MM.1S (cell line): ENCODE measurements around the gene HOXC10.

Source experiments
- DNase-seq: peaks from one replicate; pipeline ENCODE4 v3.0.0-alpha.2; 2015
- H2AFZ ChIP-seq: fragments of 300-600 bp; sonication (generic); 2 replicates; pipeline ENCODE4 v1.6.0; 2016; ENCODE audit warnings: antibody characterized with exemption, low read length
- H3F3A ChIP-seq: fragments of 300-600 bp; sonication (generic); 2 replicates; pipeline ENCODE4 v1.6.1; 2016; ENCODE audit warnings: mild to moderate bottlenecking, antibody characterized with exemption, low read length, moderate library complexity, mixed read lengths; ENCODE audit not compliant: insufficient read depth
- H3K27ac ChIP-seq: fragments of 300-600 bp; sonication (generic); 2 replicates; pipeline ENCODE4 v1.5.1; 2016; ENCODE audit warnings: mild to moderate bottlenecking, low read length
- H3K27me3 ChIP-seq: fragments of 300-600 bp; sonication (generic); replicated peaks from 2 replicates; pipeline ENCODE4 v1.6.0; 2016; ENCODE audit warnings: low read length; ENCODE audit not compliant: insufficient read depth
- H3K36me3 ChIP-seq: fragments of 300-600 bp; sonication (generic); replicated peaks from 2 replicates; pipeline ENCODE4 v1.6.1; 2016; ENCODE audit warnings: mild to moderate bottlenecking, low read length, mixed read lengths; ENCODE audit not compliant: insufficient read depth
- H3K4me1 ChIP-seq: fragments of 300-600 bp; sonication (generic); 2 replicates; pipeline ENCODE4 v1.6.1; 2016; ENCODE audit warnings: low read length, mixed read lengths
- H3K4me2 ChIP-seq: fragments of 300-600 bp; sonication (generic); 2 replicates; pipeline ENCODE4 v1.6.0; 2016; ENCODE audit warnings: low read depth, low read length
- H3K4me3 ChIP-seq: fragments of 300-600 bp; sonication (generic); 2 replicates; pipeline ENCODE4 v1.5.1; 2016; ENCODE audit warnings: low read length, mixed read lengths
- H3K79me2 ChIP-seq: fragments of 300-600 bp; sonication (generic); 2 replicates; pipeline ENCODE4 v1.6.1; 2016; ENCODE audit warnings: mixed run types, low read length, mixed read lengths
- H3K9ac ChIP-seq: fragments of 300-600 bp; sonication (generic); 2 replicates; pipeline ENCODE4 v1.6.1; 2016; ENCODE audit warnings: low read length, mixed read lengths
- H3K9me2 ChIP-seq: fragments of 300-600 bp; sonication (generic); replicated peaks from 2 replicates; pipeline ENCODE4 v1.6.1; 2016; ENCODE audit warnings: mild to moderate bottlenecking, low read length, mixed read lengths; ENCODE audit not compliant: insufficient read depth
- H3K9me3 ChIP-seq: fragments of 300-600 bp; sonication (generic); replicated peaks from 2 replicates; pipeline ENCODE4 v1.6.1; 2016; ENCODE audit warnings: mild to moderate bottlenecking, low read length, mixed read lengths; ENCODE audit not compliant: insufficient read depth
- H4K20me1 ChIP-seq: fragments of 300-600 bp; sonication (generic); 2 replicates; pipeline ENCODE4 v1.6.1; 2016; ENCODE audit warnings: mild to moderate bottlenecking, low read length, moderate library complexity, mixed read lengths; ENCODE audit not compliant: insufficient read depth
- CTCF ChIP-seq: fragments of 300-600 bp; sonication (generic); IDR thresholded peaks from 2 replicates; pipeline ENCODE4 v1.5.1; 2016; ENCODE audit warnings: antibody characterized with exemption, low read length, mixed read lengths
- EZH2 ChIP-seq: fragments of 300-600 bp; sonication (generic); optimal IDR thresholded peaks from 2 replicates; pipeline ENCODE3; 2017; ENCODE audit warnings: low read depth, mild to moderate bottlenecking, antibody characterized with exemption, low read length, mixed read lengths
- EZH2phosphoT487 ChIP-seq: fragments of 300-600 bp; sonication (generic); IDR thresholded peaks from 2 replicates; pipeline ENCODE4 v1.6.1; 2018; ENCODE audit warnings: antibody characterized with exemption, low read length

Gene HOXC10

GRCh38 chr12:54026640-54027441 is 41.9 kb downstream of the HOXC10 start:
- H3K27ac ChIP-seq, result no peak overlapping the region
- no peaks in the 10 kb centered on the region for H3K9me2 ChIP-seq
- no peaks in the 10 kb centered on the region for H3K4me1 ChIP-seq
- TF ChIP-seq EZH2phosphoT487 (no peak), CTCF (no peak)
- no peaks in the 10 kb centered on the region for H3K9me3 ChIP-seq
- peaks cover 99% of the 10 kb centered on the region for H3K27me3 ChIP-seq
- no peak overlapping the region for H3K4me3 ChIP-seq
- no peak for DNase-seq
- H2AFZ ChIP-seq, result no peak overlapping the region
- no peaks in the 10 kb centered on the region for H4K20me1 ChIP-seq
- no peaks in the 10 kb centered on the region for H3F3A ChIP-seq
- H3K9ac ChIP-seq, result no peak overlapping the region
- H3K79me2 ChIP-seq, result no peaks in the 10 kb centered on the region
- H3K4me2 ChIP-seq, result no peak overlapping the region
- H3K36me3 ChIP-seq, result no peaks in the 10 kb centered on the region

GRCh38 chr12:54027442-54027786 is 42.5 kb downstream of the HOXC10 start:
- Histone ChIP-seq H2AFZ (no peak overlapping the region), H3K27ac (no peak overlapping the region), H3K4me2 (no peak overlapping the region), H3K9me2 (no peaks in the 10 kb centered on the region), H3K9ac (no peak overlapping the region), H3K79me2 (no peaks in the 10 kb centered on the region), H3K9me3 (no peaks in the 10 kb centered on the region), H3K4me3 (no peak overlapping the region), H3K36me3 (no peaks in the 10 kb centered on the region), H3K27me3 (peaks cover 99% of the 10 kb centered on the region), H4K20me1 (no peaks in the 10 kb centered on the region), H3F3A (no peaks in the 10 kb centered on the region), H3K4me1 (no peaks in the 10 kb centered on the region)
- TF ChIP-seq EZH2 (no peak), CTCF (no peak), EZH2phosphoT487 (no peak)
- DNase-seq, result no peak

- DNase-seq, result no peak
- H3F3A ChIP-seq, result no peaks in the 10 kb centered on the region
- no peak within 1 kb of the TSS for H3K4me3 ChIP-seq
- peaks cover 98% of the 10 kb centered on the region for H3K27me3 ChIP-seq
- no peak for TF ChIP-seq EZH2phosphoT487
- TF ChIP-seq CTCF, result no peak
- no peak for TF ChIP-seq EZH2
- no peak within 1 kb of the TSS for H3K27ac ChIP-seq
- no peaks in the 10 kb centered on the region for H3K4me1 ChIP-seq
- no peak within 1 kb of the TSS for H2AFZ ChIP-seq
- H3K9ac ChIP-seq, result no peak within 1 kb of the TSS
- H3K36me3 ChIP-seq, result no peaks in the 10 kb centered on the region
- H3K9me2 ChIP-seq, result no peaks in the 10 kb centered on the region
- H3K79me2 ChIP-seq, result no peaks in the 10 kb centered on the region
- no peaks in the 10 kb centered on the region for H4K20me1 ChIP-seq
- H3K9me3 ChIP-seq, result no peaks in the 10 kb centered on the region
- peak within 1 kb of the TSS; percentile 7; the same call in 1 of the 2 replicates for H3K4me2 ChIP-seq
Measured at GRCh38 chr12:54028314-54029201, 43.6 kb downstream of the HOXC10 start, which contains the start of gene HOXC6. TSS of gene HOXC6 (plus strand) at chr12:54028440. CDS start at chr12:54028522, 82 bp downstream.
